GM20000 (cell line): ENCODE results near the gene RFC5.
"Not testable (repeated sequence)": the region's sequence is repeated elsewhere in the genome, so short reads cannot be mapped to it uniquely, and the experiment has no call there.

Experiments
- DNase-seq: peaks from one replicate; pipeline ENCODE4 v3.0.0; 2012; ENCODE audit warnings: low spot score
- TF ChIP-seq, protein P1 (sequence below): IDR thresholded peaks from 2 replicates; pipeline ENCODE4 v1.5.1; 2012; ENCODE audit warnings: mild to moderate bottlenecking, control low read depth; ENCODE audit errors: extremely low read depth, missing control alignments

The RFC5 gene

DNA sequence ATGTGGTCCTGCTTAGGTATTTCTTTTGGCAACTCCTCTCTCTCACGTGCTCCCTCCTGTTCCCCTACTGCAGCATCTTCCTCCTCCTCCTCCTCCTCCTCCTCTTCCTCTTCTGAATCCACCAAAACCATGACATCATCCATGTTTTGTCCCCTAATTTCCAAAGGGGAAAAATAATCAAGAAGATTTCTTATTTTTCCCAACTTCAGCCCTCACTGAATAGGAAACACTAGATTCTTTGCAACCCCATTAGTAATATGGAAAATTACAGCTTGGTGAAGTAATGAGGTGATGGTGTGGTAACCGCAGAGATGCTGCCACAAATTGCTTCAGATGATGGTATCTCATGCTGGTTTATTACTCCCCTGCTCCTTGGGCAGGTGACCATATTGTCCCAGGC lies 51.9 kb downstream of the RFC5 start:
- TF ChIP-seq, protein P1, sequence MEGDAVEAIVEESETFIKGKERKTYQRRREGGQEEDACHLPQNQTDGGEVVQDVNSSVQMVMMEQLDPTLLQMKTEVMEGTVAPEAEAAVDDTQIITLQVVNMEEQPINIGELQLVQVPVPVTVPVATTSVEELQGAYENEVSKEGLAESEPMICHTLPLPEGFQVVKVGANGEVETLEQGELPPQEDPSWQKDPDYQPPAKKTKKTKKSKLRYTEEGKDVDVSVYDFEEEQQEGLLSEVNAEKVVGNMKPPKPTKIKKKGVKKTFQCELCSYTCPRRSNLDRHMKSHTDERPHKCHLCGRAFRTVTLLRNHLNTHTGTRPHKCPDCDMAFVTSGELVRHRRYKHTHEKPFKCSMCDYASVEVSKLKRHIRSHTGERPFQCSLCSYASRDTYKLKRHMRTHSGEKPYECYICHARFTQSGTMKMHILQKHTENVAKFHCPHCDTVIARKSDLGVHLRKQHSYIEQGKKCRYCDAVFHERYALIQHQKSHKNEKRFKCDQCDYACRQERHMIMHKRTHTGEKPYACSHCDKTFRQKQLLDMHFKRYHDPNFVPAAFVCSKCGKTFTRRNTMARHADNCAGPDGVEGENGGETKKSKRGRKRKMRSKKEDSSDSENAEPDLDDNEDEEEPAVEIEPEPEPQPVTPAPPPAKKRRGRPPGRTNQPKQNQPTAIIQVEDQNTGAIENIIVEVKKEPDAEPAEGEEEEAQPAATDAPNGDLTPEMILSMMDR: no peak
- DNase-seq: no peak

DNA sequence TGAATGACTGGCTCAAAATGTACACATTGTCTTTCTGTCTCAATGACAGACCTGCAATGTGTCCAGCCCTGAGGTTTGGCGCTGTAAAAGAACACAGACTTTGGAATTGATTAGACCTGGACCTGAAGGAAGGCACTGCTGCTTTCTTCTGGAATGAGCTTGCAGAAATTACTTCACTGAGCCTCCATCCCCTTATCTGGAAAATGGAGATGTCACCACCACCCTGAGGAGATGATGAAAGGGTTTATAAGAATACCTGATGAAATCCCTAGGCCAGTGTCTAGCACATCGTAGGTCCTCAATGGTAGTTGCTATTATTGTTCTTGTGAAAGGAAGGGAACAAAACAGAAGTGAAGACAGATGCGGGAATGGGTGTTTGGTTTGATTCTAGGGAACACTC lies 54.1 kb downstream of the RFC5 start:
- TF ChIP-seq, protein P1: no peak
- no peak for DNase-seq

DNA sequence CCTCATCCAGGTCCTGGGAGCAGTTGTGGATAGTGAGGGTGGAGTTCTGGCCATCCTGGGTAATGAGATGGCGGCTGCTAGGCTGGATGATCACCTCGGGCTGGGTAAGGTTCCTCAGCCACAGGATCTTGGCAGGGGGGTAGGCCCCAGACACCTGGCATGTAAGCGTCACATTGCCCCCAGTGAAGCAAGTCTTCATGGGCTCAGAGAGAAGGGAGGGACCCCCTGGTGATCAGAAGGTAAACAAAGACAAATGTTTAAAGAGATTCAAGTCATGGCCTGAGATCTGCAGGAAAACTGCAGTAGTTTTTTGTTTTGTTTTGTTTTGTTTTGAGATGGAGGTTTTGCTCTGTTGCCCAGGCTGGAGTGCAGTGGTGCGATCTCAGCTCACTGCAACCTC lies 57.3 kb downstream of the RFC5 start:
- no peak for DNase-seq
- TF ChIP-seq, protein P1: no peak

DNA sequence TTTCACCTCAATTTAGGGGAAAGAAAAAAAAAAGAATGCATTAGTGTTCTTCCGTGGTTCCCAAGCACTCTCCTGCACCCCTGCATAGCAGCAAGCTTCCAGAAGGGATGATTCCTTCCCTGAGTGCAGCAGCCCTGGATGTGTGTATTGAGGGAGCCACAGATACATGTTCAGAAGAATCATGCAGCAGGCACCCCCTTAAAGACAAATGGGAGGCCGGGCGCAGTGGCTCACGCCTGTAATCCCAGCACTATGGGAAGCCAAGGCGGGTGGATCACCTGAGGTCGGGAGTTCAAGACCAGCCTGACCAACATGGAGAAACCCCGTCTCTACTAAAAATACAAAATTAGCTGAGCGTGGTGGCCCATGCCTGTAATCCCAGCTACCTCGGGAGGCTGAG lies 65.0 kb downstream of the RFC5 start:
- not testable (repeated sequence) for DNase-seq
